HK-2 (cell line): ENCODE measurements around the gene VWF.

Experiments
- DNase-seq: peaks from one replicate; pipeline ENCODE4 v3.0.0-alpha.2; 2018; ENCODE audit not compliant: unreplicated experiment

The VWF gene

DNA sequence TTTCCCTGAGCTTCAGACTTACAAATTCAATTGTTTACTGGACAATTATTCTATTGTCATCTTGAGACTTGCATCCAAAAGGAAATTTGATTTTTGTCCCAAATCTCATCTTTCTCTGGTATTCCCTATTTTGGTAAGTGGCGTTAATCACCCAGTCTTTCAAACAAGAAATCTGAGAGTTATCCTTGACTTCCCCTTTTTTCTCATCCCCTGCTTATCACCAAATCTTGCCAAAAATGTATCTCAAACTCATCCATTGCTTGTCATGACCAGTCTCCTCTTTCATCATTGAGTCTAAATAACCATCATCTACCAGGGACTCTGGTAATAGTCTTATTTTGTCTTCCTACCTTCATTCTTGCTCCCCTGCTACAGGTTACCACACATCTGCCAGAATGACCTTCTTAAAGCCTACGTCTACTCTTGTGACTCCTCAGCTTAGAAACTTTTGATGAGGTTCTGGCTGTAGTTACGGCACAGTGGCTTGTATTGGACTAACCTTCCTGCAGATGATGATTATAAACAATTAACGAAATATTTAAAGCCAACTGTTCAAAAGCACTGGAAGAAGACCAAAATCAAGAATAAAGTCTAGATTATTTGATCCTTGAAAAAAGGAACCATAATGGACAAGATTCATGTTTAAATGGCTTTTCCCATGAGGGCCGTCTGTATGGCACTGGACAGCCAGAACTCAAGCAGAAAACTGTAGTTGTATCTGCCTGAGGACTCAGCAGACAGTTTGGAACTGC lies 170.5 kb downstream of the VWF start:
- DNase-seq, result no peak

DNA sequence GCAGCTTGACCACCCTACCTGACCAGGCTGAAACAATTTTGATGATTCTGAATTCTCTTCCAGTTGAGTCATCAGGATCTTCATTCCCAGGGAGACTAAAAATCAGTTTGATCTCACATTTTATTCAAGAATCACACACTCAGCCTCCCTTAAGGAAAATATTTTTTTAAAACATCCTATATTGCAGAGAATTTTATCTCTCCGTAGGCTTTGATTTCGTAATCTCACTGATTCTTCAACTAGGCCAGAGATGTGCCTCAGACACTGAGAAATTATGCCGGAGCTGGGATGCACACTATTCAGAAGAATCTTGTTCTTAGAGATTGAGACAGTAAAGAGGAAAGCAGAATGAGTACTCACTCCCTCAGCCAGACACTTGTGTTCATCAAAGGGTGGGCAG lies 172.4 kb downstream of the VWF start:
- DNase-seq, result no peak

GRCh38 chr12:5948696-5949095 lies 175.8 kb downstream of the VWF start:
- no peak for DNase-seq

DNA sequence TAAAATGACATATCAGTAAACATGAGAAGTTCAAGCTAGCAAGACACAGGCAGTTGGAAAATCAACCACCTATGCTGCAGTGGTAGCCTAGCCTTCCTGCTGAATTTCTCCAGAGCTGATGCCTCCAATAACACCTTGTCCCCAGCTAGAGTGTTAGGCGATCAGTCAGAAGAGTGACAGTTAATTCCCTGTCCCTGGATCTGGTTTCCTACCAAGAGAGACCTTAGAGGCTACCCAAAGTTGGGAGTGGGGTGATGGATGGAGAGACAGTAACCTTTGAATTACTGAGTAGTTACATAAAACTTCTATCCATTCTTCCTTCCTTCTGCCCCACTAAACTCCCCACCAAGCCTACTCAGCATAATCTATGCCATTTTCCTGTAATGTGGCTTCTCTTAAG lies 177.5 kb downstream of the VWF start:
- DNase-seq, result no peak

DNA sequence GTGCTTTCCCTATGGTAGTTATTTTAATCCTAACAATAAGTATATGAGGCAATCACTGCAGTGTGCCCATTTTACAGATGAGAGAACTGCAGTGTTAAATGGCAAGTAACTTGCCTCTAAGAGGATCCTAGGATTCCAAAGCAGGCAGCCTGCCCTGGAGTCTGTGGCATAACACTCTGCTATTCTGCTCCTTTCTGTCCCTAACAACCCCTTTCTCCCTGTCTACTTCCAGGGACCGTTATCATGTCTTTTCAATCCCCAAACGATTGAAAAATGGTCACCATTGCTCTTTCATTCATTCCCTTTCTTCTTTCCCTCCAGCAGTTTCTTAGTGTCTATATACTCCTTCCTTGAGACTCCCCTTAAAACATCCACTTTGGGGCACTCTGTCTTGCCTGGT lies 178.1 kb downstream of the VWF start:
- no peak for DNase-seq

DNA sequence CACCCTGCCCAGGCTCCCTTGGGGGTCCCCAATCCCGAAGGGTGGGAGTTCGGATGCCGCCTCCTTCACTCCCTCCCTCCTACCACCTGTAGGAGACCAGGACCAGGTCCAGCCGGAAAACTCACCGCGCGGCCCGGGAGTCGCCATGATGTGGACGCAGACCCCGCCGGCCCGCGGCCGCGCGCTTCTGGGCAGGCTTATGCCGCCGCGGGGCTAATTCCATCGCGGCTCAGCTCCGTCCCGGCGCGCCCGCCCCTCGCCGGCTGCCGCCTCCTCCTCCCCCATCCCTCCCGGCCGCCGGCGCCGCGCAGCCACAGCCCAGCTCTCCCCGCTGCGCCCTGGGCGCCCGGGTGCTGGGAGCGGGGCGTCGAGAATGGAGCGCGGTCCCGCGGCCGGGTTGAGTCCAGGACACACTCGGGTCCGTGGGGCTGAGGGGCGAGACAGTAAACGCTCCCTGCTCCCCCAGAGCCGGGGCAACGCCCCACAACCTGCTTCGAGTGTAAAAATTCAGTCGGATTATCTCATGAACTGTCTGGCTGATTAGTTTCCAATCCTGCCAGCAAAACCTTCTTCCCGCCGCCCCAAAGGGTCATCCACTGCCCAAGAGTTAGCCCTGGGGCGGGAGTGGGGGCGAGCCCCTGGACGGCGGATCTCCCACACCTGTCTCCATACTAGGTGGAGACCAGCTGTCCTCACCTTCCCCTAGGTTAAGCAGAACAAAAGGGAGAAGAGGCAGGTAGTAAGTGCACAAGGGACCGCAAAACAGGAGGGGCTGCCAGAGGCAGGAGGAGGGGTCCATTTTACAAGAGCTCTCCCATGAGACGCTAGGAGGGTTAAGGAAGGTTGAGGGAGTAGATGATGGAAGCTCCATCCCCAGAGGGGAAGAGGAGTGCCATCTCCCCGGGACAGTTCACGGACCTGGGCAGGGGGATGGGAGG lies 179.1 kb downstream of the VWF start, which contains the start of gene ANO2:
Gene ANO2 (minus strand): TSS at position 189 of the 938 bp plus-strand sequence. CDS start 42 bp downstream, at position 147.
- DNase-seq, result no peak

DNA sequence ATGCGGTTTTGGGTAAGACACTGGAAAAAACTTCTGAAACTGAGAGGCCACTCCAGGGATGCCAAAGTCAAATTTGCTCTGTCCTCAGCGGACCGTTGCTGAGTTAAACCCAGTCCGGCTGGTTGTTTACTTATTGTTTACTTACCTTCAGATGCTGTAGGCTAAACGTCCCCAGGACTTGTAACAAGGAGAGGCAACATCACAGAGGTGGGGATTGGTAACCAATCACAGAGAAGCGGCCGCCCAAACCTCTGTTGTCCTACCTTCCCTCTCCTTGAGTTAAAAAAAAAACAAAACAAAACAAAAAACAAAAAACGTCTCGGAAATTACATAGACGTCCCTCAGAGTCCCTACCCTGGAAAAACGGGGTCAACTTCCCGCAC lies 179.8 kb downstream of the VWF start:
- no peak for DNase-seq

GRCh38 chr12:5944053-5944452 lies 180.4 kb downstream of the VWF start:
- no peak for DNase-seq

DNA sequence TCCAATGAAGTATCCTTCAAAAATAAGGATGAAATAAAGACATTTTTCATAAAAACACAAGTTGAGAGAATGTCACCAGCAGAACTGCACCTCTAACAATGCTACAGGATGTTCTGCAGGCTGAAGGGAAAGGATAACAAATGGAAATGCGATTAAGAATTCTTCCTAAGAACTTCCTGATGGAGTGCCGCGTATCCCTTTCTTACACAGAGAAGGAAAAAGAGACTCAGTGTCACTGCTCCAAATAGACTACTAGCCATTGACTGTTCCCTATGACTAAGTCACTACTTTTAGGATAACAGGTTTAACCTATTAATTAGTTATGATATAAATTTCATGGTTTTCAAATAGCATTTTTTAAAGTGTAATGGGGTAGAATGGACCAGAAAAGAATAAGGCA lies 182.6 kb downstream of the VWF start:
- no peak for DNase-seq

DNA sequence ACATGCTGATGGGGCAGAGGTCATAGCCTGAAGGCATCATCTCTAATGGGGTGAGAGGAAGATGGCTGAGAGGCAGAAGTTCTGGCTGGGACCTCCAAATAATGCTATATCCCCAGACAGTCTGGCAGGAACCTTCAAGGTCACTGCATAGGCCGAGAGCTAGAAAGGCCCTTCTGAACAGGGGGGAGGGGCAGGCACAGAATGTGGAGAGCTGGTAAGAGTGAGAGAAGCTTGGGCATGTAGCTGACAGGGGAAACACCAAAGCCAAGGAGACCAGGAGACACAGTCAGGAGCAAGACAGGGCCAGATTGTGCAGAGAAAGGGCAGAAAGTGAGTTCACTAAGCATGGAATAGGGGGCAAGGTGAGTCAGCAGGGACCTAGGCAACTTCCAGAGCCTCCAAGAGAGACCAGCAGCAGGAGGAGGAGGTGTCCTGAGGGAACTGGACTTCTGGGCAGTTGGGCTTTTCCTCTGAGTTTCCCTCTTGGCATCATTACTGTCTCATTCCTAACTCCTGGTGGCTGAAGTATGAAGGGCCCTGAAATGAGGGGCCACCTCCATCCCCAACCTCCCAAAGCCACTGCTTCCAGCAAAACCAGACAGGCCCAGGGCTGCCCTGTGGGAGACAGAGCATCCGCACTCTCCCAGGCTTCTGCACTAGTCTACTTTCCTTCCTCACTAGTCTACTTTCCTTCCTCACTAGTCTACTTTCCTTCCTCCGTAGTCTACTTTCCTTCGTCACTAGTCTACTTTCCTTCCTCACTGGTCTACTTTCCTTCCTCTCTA lies 196.5 kb downstream of the VWF start:
- no peak for DNase-seq

- DNase-seq, result no peak
Measured at GRCh38 chr12:5925646-5926045, 198.8 kb downstream of the VWF start.

- DNase-seq, result no peak
Measured at GRCh38 chr12:5924342-5924741, 200.1 kb downstream of the VWF start.

- DNase-seq, result no peak
Measured at GRCh38 chr12:5923751-5924150, 200.7 kb downstream of the VWF start.

DNA sequence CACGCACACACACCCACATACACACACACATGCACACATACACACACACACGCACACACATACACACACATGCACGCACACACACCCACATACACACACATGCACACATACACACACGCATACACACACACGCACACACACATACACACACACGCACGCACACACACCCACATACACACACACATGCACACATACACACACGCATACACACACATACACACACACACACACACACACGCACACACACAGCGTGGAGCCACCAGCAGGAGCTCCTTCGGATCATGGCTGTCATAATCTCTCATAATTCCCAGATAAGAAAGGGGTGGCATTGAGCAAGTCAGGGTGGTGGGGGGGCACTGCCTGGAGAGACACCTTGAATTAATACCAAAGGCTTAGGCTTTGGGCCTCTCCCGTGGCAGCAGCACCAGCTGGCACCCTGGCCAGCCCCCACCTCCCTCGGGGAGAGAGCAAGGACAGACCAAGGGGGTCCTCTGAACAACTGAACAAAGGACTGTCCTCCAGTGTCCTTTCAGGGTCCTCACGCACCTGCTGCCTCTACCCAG lies 201.3 kb downstream of the VWF start:
- no peak for DNase-seq

DNA sequence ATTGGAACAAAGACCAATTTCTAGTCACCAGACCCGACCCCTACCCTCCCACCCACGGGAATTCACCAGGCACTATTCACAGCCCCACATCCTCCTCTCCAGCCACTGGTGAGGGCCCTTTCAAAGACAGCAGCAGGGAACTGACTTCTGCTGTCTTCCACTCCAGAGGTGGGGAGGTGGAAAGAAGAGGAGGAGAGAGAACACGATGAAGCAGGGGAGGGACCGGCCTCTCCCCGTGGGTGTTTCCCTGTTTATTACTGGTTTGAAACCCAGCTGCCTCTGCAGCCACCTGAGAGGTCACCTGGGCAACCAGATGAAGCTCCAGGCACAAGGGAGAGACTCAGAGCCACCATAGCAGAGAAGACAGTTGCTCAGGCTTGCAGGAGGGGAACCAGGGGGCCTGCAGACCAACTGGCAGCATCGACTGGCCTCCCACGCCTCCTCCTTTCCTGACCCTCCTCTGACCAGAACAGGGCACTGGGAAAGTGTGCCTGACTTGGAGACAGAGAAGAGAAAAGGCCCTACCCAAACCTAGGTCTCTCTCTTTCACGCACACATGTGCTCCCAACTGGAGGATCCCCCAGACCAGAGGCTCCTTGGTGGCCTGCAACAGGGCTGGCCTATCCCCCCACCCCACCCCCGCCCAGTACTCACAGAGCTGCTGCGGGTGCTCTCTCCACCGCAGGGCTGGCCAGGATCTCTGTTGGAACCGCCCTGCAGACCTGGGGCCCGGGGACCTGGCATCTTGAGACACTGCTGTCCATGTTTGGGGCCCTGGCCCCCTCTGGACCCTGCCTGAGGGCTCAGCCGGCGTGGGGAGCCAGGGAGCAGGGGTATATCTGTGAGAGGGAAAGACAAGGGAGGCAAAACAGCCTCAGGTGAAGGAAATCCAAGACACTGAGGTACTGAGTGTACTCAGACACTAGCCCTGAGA lies 202.2 kb downstream of the VWF start:
- DNase-seq, result no peak

GRCh38 chr12:5921027-5921909 lies 203.2 kb downstream of the VWF start:
- no peak for DNase-seq

DNA sequence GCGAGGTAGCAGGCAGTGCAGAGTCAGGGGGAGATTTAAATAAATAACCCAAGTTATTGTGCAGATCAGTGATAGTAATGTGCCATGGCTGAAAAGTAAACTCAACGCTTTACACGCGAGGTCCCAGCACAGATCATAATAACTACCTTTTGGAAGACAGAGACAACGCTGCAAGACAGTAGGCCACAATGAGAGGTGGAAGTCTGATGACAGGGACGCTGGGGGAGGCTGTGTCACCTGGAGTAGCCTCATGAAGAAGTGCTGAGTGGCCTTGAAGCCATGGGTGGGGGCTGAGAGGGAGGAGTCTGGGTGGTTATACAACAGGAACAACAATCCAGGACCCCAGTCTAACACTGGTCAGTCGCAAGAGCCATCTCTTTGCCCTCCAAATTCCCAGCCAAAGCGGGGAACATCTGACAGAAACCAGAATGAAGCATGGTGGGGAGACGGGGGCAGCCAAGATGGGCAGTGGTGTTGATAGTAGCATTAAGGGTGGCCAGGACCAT lies 207.6 kb downstream of the VWF start:
- DNase-seq, result no peak

- DNase-seq, result no peak
Measured at GRCh38 chr12:5915511-5915910, 209.0 kb downstream of the VWF start.

GRCh38 chr12:5914387-5915149 lies 209.9 kb downstream of the VWF start:
- no peak for DNase-seq
